Osteoblast (primary cell): ENCODE measurements around the gene COL4A1. TPM values are rescaled to one million over a fixed set of nuclear protein-coding genes. Genes with fewer than 3 reads are reported as not detected.

Source experiments
- DNase-seq: peaks from one replicate; pipeline ENCODE4 v3.0.0; 2011; ENCODE audit warnings: low spot score, mixed read lengths; ENCODE audit not compliant: insufficient read length; ENCODE audit errors: missing footprints
- H2AFZ ChIP-seq: 2 replicates; pipeline ENCODE4 v1.6.0; 2011; ENCODE audit warnings: mild to moderate bottlenecking, low read length
- H3K27ac ChIP-seq: 2 replicates; pipeline ENCODE4 v1.5.1; 2011; ENCODE audit warnings: mild to moderate bottlenecking, low read depth, low read length, moderate library complexity
- H3K27me3 ChIP-seq: 2 replicates; pipeline ENCODE4 v1.6.0; 2012; ENCODE audit warnings: mild to moderate bottlenecking, control low read depth, inconsistent platforms, low read length, moderate library complexity; ENCODE audit not compliant: insufficient read depth
- H3K36me3 ChIP-seq: 2 replicates; pipeline ENCODE4 v1.5.1; 2011; ENCODE audit warnings: mild to moderate bottlenecking, low read length, control low read depth, moderate library complexity; ENCODE audit not compliant: insufficient read depth
- H3K4me1 ChIP-seq: 2 replicates; pipeline ENCODE4 v1.5.1; 2011; ENCODE audit warnings: mild to moderate bottlenecking, low read length, control low read depth, moderate library complexity; ENCODE audit not compliant: insufficient read depth
- H3K4me2 ChIP-seq: 2 replicates; pipeline ENCODE4 v1.6.0; 2011; ENCODE audit warnings: mild to moderate bottlenecking, low read length; ENCODE audit not compliant: insufficient read depth
- H3K4me3 ChIP-seq: fragments of 200-600 bp; sonication (generic); 3 replicates; pipeline ENCODE4 v1.5.1; 2012; ENCODE audit warnings: mild to moderate bottlenecking, low read length, inconsistent platforms; ENCODE audit not compliant: insufficient read depth
- H3K79me2 ChIP-seq: 2 replicates; pipeline ENCODE4 v1.6.0; 2012; ENCODE audit warnings: mild to moderate bottlenecking, low read length, control low read depth, inconsistent platforms; ENCODE audit not compliant: insufficient read depth
- H3K9me3 ChIP-seq: 2 replicates; pipeline ENCODE4 v1.5.1; 2011; ENCODE audit warnings: low read depth, low read length, control low read depth
- H4K20me1 ChIP-seq: 2 replicates; pipeline ENCODE4 v1.6.0; 2012; ENCODE audit warnings: mild to moderate bottlenecking, low read length, control low read depth; ENCODE audit not compliant: insufficient read depth
- CTCF ChIP-seq: IDR thresholded peaks from 2 replicates; pipeline ENCODE4 v1.5.1; 2011; ENCODE audit warnings: mild to moderate bottlenecking, low read depth, low read length, moderate library complexity; ENCODE audit errors: extremely low read depth
- total RNA-seq: library from RNA; depleted of rRNA; stranded (reverse); fragments of >200 nt; gene quantifications from 2 replicates; pipeline ENCODE4 v1.2.3, GENCODE V29; 2012

The COL4A1 gene
- total RNA-seq, 1 donor = 412 TPM

- DNase-seq = no peak
- H3K36me3 ChIP-seq = peaks cover 53% of the 10 kb centered on the region
- H3K4me2 ChIP-seq = no peak overlapping the region
- no peak overlapping the region for H2AFZ ChIP-seq
- no peaks in the 10 kb centered on the region for H3K9me3 ChIP-seq
- TF ChIP-seq CTCF = no peak
- H3K27ac ChIP-seq = no peak overlapping the region
- no peak overlapping the region for H3K4me3 ChIP-seq
- H3K27me3 ChIP-seq = no peaks in the 10 kb centered on the region
- no peaks in the 10 kb centered on the region for H4K20me1 ChIP-seq
- peaks cover 14% of the 10 kb centered on the region for H3K4me1 ChIP-seq
- peaks cover 14% of the 10 kb centered on the region for H3K79me2 ChIP-seq
Measured at GRCh38 chr13:110237875-110238817, 68.8 kb downstream of the COL4A1 start.

- H3K9me3 ChIP-seq = no peaks in the 10 kb centered on the region
- H2AFZ ChIP-seq = no peak overlapping the region
- H3K36me3 ChIP-seq = peaks cover 40% of the 10 kb centered on the region
- H3K27me3 ChIP-seq = no peaks in the 10 kb centered on the region
- H3K4me2 ChIP-seq = no peak overlapping the region
- no peak overlapping the region for H3K4me3 ChIP-seq
- H4K20me1 ChIP-seq = no peaks in the 10 kb centered on the region
- H3K4me1 ChIP-seq = peaks cover 19% of the 10 kb centered on the region
- no peak for DNase-seq
- H3K27ac ChIP-seq = no peak overlapping the region
- no peak for TF ChIP-seq CTCF
- H3K79me2 ChIP-seq = peaks cover 12% of the 10 kb centered on the region
Measured at GRCh38 chr13:110236831-110237261, 70.1 kb downstream of the COL4A1 start.

GRCh38 chr13:110236431-110236830, 70.5 kb downstream of the COL4A1 start:
- Histone ChIP-seq H2AFZ (no peak overlapping the region), H3K4me1 (peaks cover 19% of the 10 kb centered on the region), H3K9me3 (no peaks in the 10 kb centered on the region), H3K36me3 (peaks cover 36% of the 10 kb centered on the region), H3K4me2 (no peak overlapping the region), H3K79me2 (peaks cover 15% of the 10 kb centered on the region), H3K27ac (no peak overlapping the region), H3K27me3 (no peaks in the 10 kb centered on the region), H4K20me1 (no peaks in the 10 kb centered on the region), H3K4me3 (no peak overlapping the region)
- no peak for DNase-seq
- no peak for TF ChIP-seq CTCF

- no peak overlapping the region for H2AFZ ChIP-seq
- no peak for DNase-seq
- no peaks in the 10 kb centered on the region for H3K9me3 ChIP-seq
- H3K79me2 ChIP-seq = peaks cover 28% of the 10 kb centered on the region
- H3K4me3 ChIP-seq = no peak overlapping the region
- no peaks in the 10 kb centered on the region for H4K20me1 ChIP-seq
- no peak for TF ChIP-seq CTCF
- H3K36me3 ChIP-seq = peaks cover 24% of the 10 kb centered on the region
- no peak overlapping the region for H3K4me2 ChIP-seq
- H3K4me1 ChIP-seq = peaks cover 17% of the 10 kb centered on the region
- peak overlapping the region; percentile 80 for H3K27ac ChIP-seq
- no peaks in the 10 kb centered on the region for H3K27me3 ChIP-seq
Measured at GRCh38 chr13:110234532-110234931, 72.4 kb downstream of the COL4A1 start.
